ENCODE results near the gene SCN10A.

DNA sequence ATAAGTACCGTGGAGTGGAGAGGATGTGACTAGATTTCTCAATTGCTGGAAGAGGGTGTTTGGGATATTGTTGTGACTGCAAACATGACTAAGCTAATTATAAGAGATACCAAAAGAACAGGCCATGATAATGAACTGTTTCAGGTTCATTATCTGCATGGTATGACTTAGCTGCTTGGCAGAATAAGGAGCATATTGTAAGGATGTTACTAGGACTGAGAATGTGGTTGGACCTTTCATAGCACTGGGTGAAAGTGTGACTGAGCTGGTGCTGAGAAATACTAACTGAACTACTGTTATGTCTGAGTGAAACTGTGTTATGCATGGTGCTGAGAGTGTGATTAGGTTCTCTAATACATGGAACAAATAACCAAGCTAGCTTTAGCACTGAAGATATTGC, 11.0 kb downstream of the SCN10A start:
- TF ChIP-seq POLR2A (IDR thresholded peaks at IDR 0.05) (no peak), POLR2AphosphoS5 (IDR thresholded peaks at IDR 0.05) (no peak), EP300 (IDR thresholded peaks at IDR 0.05) (no peak)
- TF ChIP-seq, protein P1, sequence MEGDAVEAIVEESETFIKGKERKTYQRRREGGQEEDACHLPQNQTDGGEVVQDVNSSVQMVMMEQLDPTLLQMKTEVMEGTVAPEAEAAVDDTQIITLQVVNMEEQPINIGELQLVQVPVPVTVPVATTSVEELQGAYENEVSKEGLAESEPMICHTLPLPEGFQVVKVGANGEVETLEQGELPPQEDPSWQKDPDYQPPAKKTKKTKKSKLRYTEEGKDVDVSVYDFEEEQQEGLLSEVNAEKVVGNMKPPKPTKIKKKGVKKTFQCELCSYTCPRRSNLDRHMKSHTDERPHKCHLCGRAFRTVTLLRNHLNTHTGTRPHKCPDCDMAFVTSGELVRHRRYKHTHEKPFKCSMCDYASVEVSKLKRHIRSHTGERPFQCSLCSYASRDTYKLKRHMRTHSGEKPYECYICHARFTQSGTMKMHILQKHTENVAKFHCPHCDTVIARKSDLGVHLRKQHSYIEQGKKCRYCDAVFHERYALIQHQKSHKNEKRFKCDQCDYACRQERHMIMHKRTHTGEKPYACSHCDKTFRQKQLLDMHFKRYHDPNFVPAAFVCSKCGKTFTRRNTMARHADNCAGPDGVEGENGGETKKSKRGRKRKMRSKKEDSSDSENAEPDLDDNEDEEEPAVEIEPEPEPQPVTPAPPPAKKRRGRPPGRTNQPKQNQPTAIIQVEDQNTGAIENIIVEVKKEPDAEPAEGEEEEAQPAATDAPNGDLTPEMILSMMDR (IDR thresholded peaks at IDR 0.05) = no peak

Data from suprapubic skin (tissue), 4 donors.